ENCODE data around the gene LRRC18. TPM values are rescaled to one million over a fixed set of nuclear protein-coding genes. Genes with fewer than 3 reads are reported as not detected.

Gene LRRC18
- polyA plus RNA-seq, 1 of the 3 experiments (the other 2 are of a cell fraction) = not detected

- H3K4me1 ChIP-seq (ENCODE audit: control insufficient read depth in 1 of 2, insufficient read depth in 2 of 2, low read depth in 1 of 2, low read length in 1 of 2) = peaks cover 0 to 6% of the 10 kb centered on the region in 2 experiments; a peak in 1 of 4 replicates
- no peaks in the 10 kb centered on the region for H3F3A ChIP-seq (replicated peaks; ENCODE audit: insufficient read depth)
- TF ChIP-seq POLR2AphosphoS5 (IDR thresholded peaks at IDR 0.05; ENCODE audit: low read depth, low read length) (no peak), GABPA (IDR thresholded peaks at IDR 0.05; ENCODE audit: low read depth) (no peak), GATA2 (CRISPR knock-in tag; IDR thresholded peaks at IDR 0.05) (no peak), TAF1 (IDR thresholded peaks at IDR 0.05; ENCODE audit: borderline replicate concordance, low read depth, low read length) (no peak), FOSL2 (IDR thresholded peaks at IDR 0.05; ENCODE audit: borderline replicate concordance, low read depth) (no peak), RFX5 (IDR thresholded peaks at IDR 0.05; ENCODE audit: low read length) (no peak), EZH2phosphoT487 (IDR thresholded peaks at IDR 0.05; ENCODE audit: borderline replicate concordance, low read depth) (no peak), RCOR1 (IDR thresholded peaks at IDR 0.05; ENCODE audit: low read length) (no peak), USF1 (IDR thresholded peaks at IDR 0.05; ENCODE audit: borderline replicate concordance, low read depth) (no peak), ELF1 (IDR thresholded peaks at IDR 0.05) (no peak), SMC3 (IDR thresholded peaks at IDR 0.05; ENCODE audit: low read depth, low read length) (no peak), EP300 (IDR thresholded peaks at IDR 0.05; ENCODE audit: borderline replicate concordance in 1 of 2, low read depth in 1 of 2, low read length in 1 of 2) (no peak), IRF3 (IDR thresholded peaks at IDR 0.05; ENCODE audit: low read depth, low read length) (no peak), TEAD4 (IDR thresholded peaks at IDR 0.05; ENCODE audit: borderline replicate concordance, insufficient read depth) (no peak)
- TF ChIP-seq, protein P1, sequence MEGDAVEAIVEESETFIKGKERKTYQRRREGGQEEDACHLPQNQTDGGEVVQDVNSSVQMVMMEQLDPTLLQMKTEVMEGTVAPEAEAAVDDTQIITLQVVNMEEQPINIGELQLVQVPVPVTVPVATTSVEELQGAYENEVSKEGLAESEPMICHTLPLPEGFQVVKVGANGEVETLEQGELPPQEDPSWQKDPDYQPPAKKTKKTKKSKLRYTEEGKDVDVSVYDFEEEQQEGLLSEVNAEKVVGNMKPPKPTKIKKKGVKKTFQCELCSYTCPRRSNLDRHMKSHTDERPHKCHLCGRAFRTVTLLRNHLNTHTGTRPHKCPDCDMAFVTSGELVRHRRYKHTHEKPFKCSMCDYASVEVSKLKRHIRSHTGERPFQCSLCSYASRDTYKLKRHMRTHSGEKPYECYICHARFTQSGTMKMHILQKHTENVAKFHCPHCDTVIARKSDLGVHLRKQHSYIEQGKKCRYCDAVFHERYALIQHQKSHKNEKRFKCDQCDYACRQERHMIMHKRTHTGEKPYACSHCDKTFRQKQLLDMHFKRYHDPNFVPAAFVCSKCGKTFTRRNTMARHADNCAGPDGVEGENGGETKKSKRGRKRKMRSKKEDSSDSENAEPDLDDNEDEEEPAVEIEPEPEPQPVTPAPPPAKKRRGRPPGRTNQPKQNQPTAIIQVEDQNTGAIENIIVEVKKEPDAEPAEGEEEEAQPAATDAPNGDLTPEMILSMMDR (IDR thresholded peaks at IDR 0.05) = no peak
- H4K20me1 ChIP-seq (ENCODE audit: insufficient read depth) = no peaks in the 10 kb centered on the region
- no peaks in the 10 kb centered on the region for H3K27me3 ChIP-seq (ENCODE audit: insufficient read depth)
- no peak overlapping the region for H2AFZ ChIP-seq (ENCODE audit: low read depth)
- POLR2A ChIA-PET = no interaction called here
- CTCF ChIA-PET = interaction anchor here (2.6 kb wide), 1 partner anchor 284 kb away, joined by 10 read pairs; no protein-coding TSS in a partner anchor
- no peak for DNase-seq
- 24% methylated on average over 5 of the region's 5 CpGs for WGBS (ENCODE audit: low lambda C conversion rate)
- no peaks in the 10 kb centered on the region for H3K36me3 ChIP-seq (replicated peaks in 1 of 2; ENCODE audit: control insufficient read depth in 1 of 2, insufficient read depth in 2 of 2, low read length in 1 of 2)
- H3K27ac ChIP-seq (ENCODE audit: low read depth in 2 of 2, low read length in 1 of 2) = no peak overlapping the region
- no peaks in the 10 kb centered on the region for H3K9me3 ChIP-seq
- H3K9ac ChIP-seq = no peak overlapping the region
- H3K9me2 ChIP-seq = no peaks in the 10 kb centered on the region
- no peak overlapping the region for H3K4me3 ChIP-seq (ENCODE audit: low read depth in 2 of 2, low read length in 1 of 2)
- no peaks in the 10 kb centered on the region for H3K79me2 ChIP-seq (ENCODE audit: insufficient read depth)
- H3K4me2 ChIP-seq = no peak overlapping the region
Observed at GRCh38 chr10:48940372-48940771, 732 bp upstream of the LRRC18 start.

Data from SK-N-SH (cell line).